ENCODE measurements around the gene IQSEC3.

IQSEC3 gene

GRCh38 chr12:99605-100004 lies 33.0 kb downstream of the IQSEC3 start:
- no peak for TF ChIP-seq CTCF (IDR thresholded peaks at IDR 0.05; ENCODE audit: control extremely low read depth, extremely low read depth, low read depth, missing control alignments)
- POLR2A ChIA-PET = no interaction called here
- DNase-seq (ENCODE audit: extremely low spot score) = no peak
- CTCF ChIA-PET = no interaction called here

- ChIA-PET POLR2A (no interaction called here), CTCF (interaction anchor here (1.1 kb wide), 1 partner anchor 15 kb away, joined by 3 read pairs; no protein-coding TSS in a partner anchor)
- no peak for DNase-seq (ENCODE audit: extremely low spot score)
- TF ChIP-seq CTCF (IDR thresholded peaks at IDR 0.05; ENCODE audit: control extremely low read depth, extremely low read depth, low read depth, missing control alignments) = no peak
Measured at GRCh38 chr12:101969-102878, 35.7 kb downstream of the IQSEC3 start.

GRCh38 chr12:102879-103168 lies 36.3 kb downstream of the IQSEC3 start:
- ChIA-PET CTCF (no interaction called here), POLR2A (no interaction called here)
- DNase-seq (ENCODE audit: extremely low spot score) = no peak
- no peak for TF ChIP-seq CTCF (IDR thresholded peaks at IDR 0.05; ENCODE audit: control extremely low read depth, extremely low read depth, low read depth, missing control alignments)

- POLR2A ChIA-PET = no interaction called here
- no peak for TF ChIP-seq CTCF (IDR thresholded peaks at IDR 0.05; ENCODE audit: control extremely low read depth, extremely low read depth, low read depth, missing control alignments)
- CTCF ChIA-PET = no interaction called here
- no peak for DNase-seq (ENCODE audit: extremely low spot score)
Measured at GRCh38 chr12:103169-103981, 36.8 kb downstream of the IQSEC3 start.

GRCh38 chr12:104551-105081 lies 38.0 kb downstream of the IQSEC3 start:
- CTCF ChIA-PET = no interaction called here
- TF ChIP-seq CTCF (IDR thresholded peaks at IDR 0.05; ENCODE audit: control extremely low read depth, extremely low read depth, low read depth, missing control alignments) = no peak
- POLR2A ChIA-PET = no interaction called here
- DNase-seq (ENCODE audit: extremely low spot score) = no peak

GRCh38 chr12:105696-106095 lies 39.1 kb downstream of the IQSEC3 start:
- TF ChIP-seq CTCF (IDR thresholded peaks at IDR 0.05; ENCODE audit: control extremely low read depth, extremely low read depth, low read depth, missing control alignments) = no peak
- ChIA-PET CTCF (interaction anchor here (0.8 to 1.1 kb wide), 3 partner anchors 9 to 40 kb away, joined by 3 to 4 read pairs (median 3); no protein-coding TSS in a partner anchor), POLR2A (no interaction called here)
- no peak for DNase-seq (ENCODE audit: extremely low spot score)

All from GM10248 (cell line).